ENCODE results near the gene TMEM120B.
A peak's percentile ranks its signal among the peaks of the same experiment; 100 is the strongest.

GRCh38 chr12:121802843-121803698 lies 90.5 kb downstream of the TMEM120B start:
- TF ChIP-seq CTCF (IDR thresholded peaks at IDR 0.05) = no peak
- peak; percentile 89 to 98 (median 98) for TF ChIP-seq POLR2A (IDR thresholded peaks at IDR 0.05)

Measured in body of pancreas (tissue), 4 donors.